Measurements from ENCODE around the gene KMT2D.
"Not testable (repeated sequence)": the region's sequence is repeated elsewhere in the genome, so short reads cannot be mapped to it uniquely, and the experiment has no call there.

KMT2D gene

GRCh38 chr12:49088932-49089330 is 28.3 kb upstream of the KMT2D start:
- no peak for DNase-seq

- DNase-seq = peak in 12 of 14 donors; percentile 38 to 89 (median 70)
Measured at GRCh38 chr12:49088150-49088931, 27.7 kb upstream of the KMT2D start.

DNA sequence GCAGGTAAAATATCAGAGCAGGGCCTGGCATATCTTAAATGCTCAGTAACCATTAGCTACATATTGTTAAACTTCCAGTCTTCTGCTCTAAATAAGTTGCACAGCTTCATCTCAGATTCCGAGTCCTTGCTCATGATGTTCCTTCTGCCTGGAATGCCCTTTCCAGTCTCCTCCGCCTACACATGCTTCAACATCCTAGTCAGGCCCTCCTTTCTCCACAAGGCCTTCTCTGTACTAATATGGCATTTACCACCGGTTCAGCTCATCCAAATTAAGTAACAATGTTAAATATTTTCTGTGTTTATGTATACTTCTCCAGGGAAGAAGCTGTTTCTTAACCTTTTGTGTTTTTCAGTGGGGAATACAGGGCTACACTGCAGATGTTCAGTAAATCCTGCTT is 25.5 kb upstream of the KMT2D start:
- DNase-seq = no peak

- DNase-seq = no peak
Measured at GRCh38 chr12:49084438-49084837, 23.8 kb upstream of the KMT2D start.

GRCh38 chr12:49079793-49080192 is 19.2 kb upstream of the KMT2D start:
- no peak for DNase-seq

DNA sequence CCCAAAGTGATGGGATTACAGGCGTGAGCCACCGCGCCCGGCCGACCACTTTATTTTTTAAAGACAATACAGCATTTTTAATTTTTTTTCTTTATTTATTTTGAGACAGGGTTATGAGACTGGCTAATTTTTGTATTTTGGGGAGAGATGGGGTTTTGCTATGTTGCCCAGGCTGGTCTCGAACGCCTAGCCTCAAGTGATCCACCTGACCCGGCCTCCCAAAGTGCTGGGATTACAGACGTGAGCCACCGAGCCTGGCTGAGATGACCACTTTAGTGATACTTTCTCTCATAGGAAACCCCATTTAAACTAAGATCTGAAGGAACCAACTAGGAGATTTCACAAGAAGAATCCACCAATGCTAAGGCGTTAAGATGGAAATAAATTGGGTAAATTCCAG is 10.4 kb upstream of the KMT2D start:
- DNase-seq = no peak

DNA sequence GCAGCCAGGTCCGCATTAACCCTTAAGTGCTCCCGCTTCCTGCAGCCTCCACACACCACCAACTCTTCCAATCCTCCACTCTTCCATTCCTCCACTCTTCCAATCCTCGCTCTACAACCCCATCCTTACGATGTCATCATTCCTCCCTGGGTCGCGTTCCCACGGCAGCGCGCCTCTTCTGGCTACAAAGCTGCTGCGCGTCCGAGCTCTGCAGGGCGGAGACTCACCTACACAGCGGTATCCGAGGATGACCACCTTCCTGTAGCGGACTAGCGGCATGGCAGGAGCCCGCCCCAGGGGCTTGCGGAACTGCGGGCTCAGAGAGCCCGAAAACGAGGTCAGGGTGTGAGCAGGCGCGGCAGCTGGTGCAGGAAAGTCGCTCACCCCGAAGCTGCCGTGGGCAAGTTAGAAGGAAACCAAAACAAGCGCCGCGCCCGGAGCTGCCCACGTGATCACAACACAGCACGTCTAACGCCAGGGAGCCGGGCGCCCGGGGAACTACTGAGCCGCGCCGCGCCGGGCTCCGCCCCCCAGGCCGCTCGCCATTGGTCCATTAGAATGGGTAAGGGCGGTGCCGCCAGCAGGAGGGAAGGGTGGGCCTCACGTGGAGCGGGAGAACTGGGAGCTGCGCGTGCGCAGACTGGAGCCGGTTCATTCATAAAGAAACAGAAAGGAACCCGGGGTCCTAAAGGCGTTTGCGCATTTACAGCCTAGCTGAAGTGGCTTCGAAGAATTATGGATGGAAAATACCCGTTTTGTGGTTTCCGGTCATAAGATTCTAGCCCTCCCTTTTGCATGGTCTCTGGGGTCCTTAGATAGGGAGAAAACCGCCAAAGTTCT is 9.1 kb upstream of the KMT2D start, which contains the start of gene RHEBL1:
Gene RHEBL1, minus strand, starts transcription at position 473 of the 840 bp plus-strand sequence. Its CDS starts 194 bp downstream, at position 279.
- DNase-seq = peak; percentile 51 to 98 (median 93)

DNA sequence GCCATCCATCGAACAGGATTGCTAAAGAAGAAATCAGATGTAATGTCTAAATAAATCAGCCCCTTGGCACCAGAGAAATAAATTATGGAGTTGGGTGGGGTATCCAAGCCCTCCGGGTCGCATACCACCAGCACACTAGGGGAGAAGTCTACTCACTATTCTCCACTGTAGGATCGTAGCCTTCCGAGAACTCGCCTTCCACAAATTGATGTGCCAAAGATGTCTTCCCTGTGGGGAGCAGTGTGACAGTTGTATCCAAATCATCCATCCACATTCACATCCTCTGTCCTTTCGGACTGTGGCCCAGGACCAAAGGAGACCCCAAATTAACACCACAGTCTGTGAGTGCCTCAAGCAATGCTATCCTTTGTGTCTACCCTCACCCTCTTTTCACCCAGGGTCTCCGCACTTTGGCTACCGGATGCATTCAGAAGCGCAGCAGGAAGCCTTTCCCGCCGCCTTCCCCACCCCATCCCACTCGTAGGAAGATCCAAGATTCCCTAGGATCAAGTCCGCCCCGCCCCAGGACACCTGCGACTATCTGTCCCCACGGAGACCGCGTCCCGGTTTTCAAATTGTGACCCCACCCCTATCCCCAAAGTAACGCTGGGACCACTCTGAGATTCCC is 8.4 kb upstream of the KMT2D start:
- DNase-seq = no peak

GRCh38 chr12:49066120-49066519 is 5.5 kb upstream of the KMT2D start:
- no peak for DNase-seq

DNA sequence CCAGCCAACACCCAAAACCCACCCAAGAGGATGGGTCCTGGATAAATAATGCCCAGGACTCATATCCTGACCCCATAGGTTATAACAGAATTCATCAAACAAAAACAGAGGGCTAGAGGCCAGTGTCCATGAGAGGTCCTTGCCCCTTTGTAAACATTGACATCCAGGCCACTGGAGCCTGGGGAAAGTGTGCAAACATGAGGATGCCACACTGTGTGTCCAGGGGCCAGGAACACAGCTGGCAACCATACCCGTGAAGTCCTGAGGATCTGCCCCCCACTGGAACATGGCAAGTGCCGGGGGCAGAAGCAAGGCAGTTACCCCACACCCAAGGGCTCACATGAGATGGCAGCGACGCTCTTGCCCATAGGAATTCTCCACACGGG is 4.2 kb upstream of the KMT2D start:
- no peak for DNase-seq

DNA sequence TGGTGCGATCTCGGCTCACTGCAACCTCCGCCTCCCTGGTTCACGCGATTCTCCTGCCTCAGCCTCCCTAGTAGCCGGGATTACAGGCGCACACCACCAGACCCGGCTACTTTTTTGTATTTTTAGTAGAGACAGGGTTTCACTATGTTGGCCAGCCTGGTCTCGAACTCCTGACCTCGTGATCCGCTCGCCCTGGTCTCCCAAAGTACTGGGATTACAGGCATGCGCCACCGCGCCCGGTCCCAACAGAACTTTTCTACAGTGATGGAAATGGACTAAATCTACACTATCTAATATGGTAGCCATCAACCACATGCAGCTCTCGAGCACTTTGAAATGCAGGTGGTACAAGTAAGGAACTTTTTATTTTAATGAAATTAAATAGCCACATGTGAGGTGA is 1.3 kb upstream of the KMT2D start:
- not testable (repeated sequence) for DNase-seq

- DNase-seq = no peak
Measured at GRCh38 chr12:49061157-49061650, 610 bp upstream of the KMT2D start.

GRCh38 chr12:49059299-49060171 is 1.1 kb downstream of the KMT2D start:
- DNase-seq = peak in 2 of 14 donors; percentile 24 to 50

- no peak for DNase-seq
Measured at GRCh38 chr12:49059045-49059298, 1.6 kb downstream of the KMT2D start.

DNA sequence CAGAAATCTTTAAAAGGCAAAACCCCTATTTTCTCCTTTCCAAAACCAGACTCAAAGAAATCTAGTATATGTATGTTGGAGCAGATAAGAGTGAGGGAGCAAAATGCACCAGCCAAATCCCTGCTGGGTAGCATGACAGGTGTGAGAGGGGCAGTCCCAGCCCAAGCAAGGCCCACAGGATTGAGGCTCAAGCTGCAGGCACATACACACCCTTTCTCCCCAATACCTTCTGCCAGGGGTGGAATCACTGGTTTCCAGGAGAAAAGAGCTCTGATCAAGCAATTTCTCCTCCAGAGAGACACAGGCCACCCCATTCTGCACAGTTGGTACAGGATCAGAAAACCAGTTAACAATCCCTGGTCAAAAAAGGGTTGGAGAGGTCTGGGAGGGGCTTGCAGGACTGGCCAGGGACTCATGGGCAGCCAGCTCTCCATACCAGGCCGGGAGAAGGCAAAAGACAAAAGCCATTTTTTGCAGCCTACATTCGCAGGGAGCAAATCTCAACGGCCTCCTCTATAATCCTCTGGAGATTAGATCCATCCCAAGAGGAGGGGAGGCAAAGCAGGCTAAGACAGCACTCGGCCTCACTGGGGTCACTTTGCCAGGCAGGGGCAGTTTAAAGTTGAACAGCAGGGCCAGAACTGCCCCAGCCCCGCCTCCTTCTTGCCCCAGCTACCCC is 2.1 kb downstream of the KMT2D start:
- no peak for DNase-seq

- peak in 1 of 14 donors; percentile 4 for DNase-seq
Measured at GRCh38 chr12:49057888-49058287, 2.7 kb downstream of the KMT2D start.

DNA sequence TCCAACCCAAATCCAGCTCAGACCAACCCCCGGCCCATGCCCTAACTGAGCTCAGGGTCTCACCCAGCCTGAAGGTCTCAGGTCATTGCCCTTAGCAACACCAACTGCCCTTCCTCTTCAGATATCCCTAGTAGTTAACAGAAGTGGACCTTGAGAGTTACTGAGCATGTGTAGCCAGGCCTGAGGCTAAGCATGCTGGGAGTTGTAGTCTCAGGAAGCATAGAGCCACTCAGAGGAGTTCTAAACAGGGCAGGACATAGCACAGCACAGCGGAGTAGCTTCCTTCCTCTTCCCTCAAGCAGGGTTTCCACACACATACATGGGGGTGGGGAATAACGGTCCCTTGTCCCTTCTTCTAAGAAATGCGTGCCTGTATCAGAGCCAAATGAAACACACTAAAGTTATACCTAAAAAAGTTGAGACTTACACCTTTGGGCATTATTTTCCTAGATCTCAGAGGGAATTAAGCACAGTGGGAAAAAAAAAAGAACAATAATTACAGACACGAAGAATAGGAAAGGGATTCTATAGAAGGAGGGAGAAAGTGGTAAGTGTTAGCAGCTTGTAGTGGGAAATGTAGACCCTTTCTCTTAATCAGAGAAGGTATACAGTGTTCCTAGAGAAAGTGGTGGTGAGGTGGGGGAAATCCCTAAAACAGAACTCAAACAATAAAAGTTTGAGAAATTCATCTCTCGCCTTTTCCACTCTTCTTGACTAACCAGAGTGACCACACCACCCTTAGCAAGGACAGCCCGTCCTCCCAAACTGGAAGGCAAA is 4.4 kb downstream of the KMT2D start:
- DNase-seq = peak in 9 of 14 donors; percentile 9 to 57 (median 43)

GRCh38 chr12:49055092-49055491 is 5.5 kb downstream of the KMT2D start:
- DNase-seq = no peak

GRCh38 chr12:49054524-49054923 is 6.1 kb downstream of the KMT2D start:
- no peak for DNase-seq

DNA sequence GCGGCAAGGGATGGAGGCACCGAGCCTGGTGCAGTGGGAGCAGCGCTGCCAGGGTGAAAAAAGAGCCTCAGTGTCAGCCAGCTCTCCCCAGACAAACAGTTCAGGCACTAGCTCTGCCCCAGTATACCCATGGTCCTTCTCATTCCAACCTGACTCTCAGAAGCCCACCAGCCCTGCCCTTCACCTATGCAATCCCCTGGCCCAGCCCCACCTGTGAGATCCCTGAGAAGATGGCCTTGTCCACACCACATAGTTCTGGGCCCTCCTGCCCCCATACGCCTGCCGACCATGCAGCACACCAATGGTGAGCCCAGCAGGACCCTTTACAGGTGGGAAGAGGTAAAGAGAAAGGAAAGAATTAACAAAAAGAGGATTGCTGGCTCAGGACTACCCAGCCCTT is 6.5 kb downstream of the KMT2D start:
- no peak for DNase-seq

Measured in C1 segment of cervical spinal cord (tissue), 14 donors.